GM12878 (cell line): ENCODE data around the gene MINDY3.

ENCODE experiments used
- CEBPZ ChIP-seq: fragments of 150-350 bp; IDR thresholded peaks from 2 replicates; pipeline ENCODE4 v1.6.1; 2016; ENCODE audit warnings: low read depth, low read length
- CTCF ChIP-seq, 3 experiments: IDR thresholded peaks in 2 of 3; conservative IDR thresholded peaks in 1 of 3; 2 replicates each; pipeline ENCODE4 v1.5.1; 2011; ENCODE audit warnings: low read depth in 3 of 3, low read length in 3 of 3, mild to moderate bottlenecking in 3 of 3, control low read depth in 2 of 3, moderate library complexity in 2 of 3, inconsistent platforms in 1 of 3, mixed read lengths in 1 of 3; ENCODE audit not compliant: control insufficient read depth in 2 of 3, insufficient read depth in 1 of 3; ENCODE audit errors: extremely low read depth in 1 of 3
- FOXK2 ChIP-seq: fragments of 450-650 bp; IDR thresholded peaks from 2 replicates; pipeline ENCODE4 v1.6.1; 2017; ENCODE audit warnings: mild to moderate bottlenecking, moderate library complexity
- HDAC6 ChIP-seq: fragments of 200-600 bp; sonication (generic); IDR thresholded peaks from one replicate; pipeline ENCODE4 v1.8.0; 2017; ENCODE audit warnings: antibody characterized with exemption; ENCODE audit not compliant: unreplicated experiment
- MAX ChIP-seq: IDR thresholded peaks from 2 replicates; pipeline ENCODE4 v1.6.1; 2012; ENCODE audit warnings: low read depth, low read length, improper control_type of control experiment
- NFYA ChIP-seq: IDR thresholded peaks from 2 replicates; pipeline ENCODE4 v1.6.1; 2011; ENCODE audit warnings: low read depth, mild to moderate bottlenecking, low read length, improper control_type of control experiment, borderline replicate concordance
- POLR2A ChIP-seq: IDR thresholded peaks from 2 replicates; pipeline ENCODE4 v1.6.1; 2011; ENCODE audit warnings: low read depth, mild to moderate bottlenecking, low read length
- POLR2AphosphoS2 ChIP-seq: IDR thresholded peaks from 2 replicates; pipeline ENCODE4 v1.6.1; 2011; ENCODE audit warnings: low read depth, mild to moderate bottlenecking, low read length, improper control_type of control experiment, moderate library complexity
- REST ChIP-seq: IDR thresholded peaks from 2 replicates; pipeline ENCODE4 v1.6.1; 2012; ENCODE audit warnings: mild to moderate bottlenecking, low read depth, low read length
- SKIL ChIP-seq: fragments of 450-650 bp; IDR thresholded peaks from 2 replicates; pipeline ENCODE4 v1.6.1; 2017; ENCODE audit warnings: mild to moderate bottlenecking, low read depth, inconsistent platforms; ENCODE audit not compliant: poor library complexity, severe bottlenecking
- USF2 ChIP-seq: IDR thresholded peaks from 2 replicates; pipeline ENCODE4 v1.6.1; 2011; ENCODE audit warnings: low read depth, low read length, improper control_type of control experiment, borderline replicate concordance
- ZNF207 ChIP-seq: fragments of 450-650 bp; IDR thresholded peaks from 2 replicates; pipeline ENCODE4 v1.6.1; 2014; ENCODE audit warnings: antibody characterized with exemption, mild to moderate bottlenecking, borderline replicate concordance

- no peak for TF ChIP-seq USF2
- TF ChIP-seq SKIL = no peak
- TF ChIP-seq CTCF (IDR thresholded peaks at IDR 0.05 in 2 of 3, conservative IDR thresholded peaks at IDR 0.05 in 1 of 3; ENCODE audit: control insufficient read depth in 2 of 3, extremely low read depth in 1 of 3, insufficient read depth in 1 of 3, low read depth in 3 of 3, low read length in 3 of 3) = no peak
- TF ChIP-seq HDAC6 = no peak
- no peak for TF ChIP-seq POLR2AphosphoS2
- TF ChIP-seq POLR2A = no peak
- no peak for TF ChIP-seq CEBPZ
- no peak for TF ChIP-seq REST
- TF ChIP-seq NFYA = no peak
- no peak for TF ChIP-seq ZNF207
- TF ChIP-seq FOXK2 = no peak
- TF ChIP-seq MAX = no peak
Observed at GRCh38 chr10:15758618-15759017, 101.7 kb downstream of the MINDY3 start.
